GM12878 (cell line): ENCODE data around the gene EFCAB9. TPM values are rescaled to one million over a fixed set of nuclear protein-coding genes. Genes with fewer than 3 reads are reported as not detected.

ENCODE experiments used
- ATAC-seq: fragments of 200-7000 bp; cut with Tn5 transposase; 3 replicates; pipeline ENCODE4 v1.9.1; 2020; ENCODE audit warnings: mild to moderate bottlenecking, moderate library complexity
- BruUV-seq: library from RNA; stranded (reverse); fragments of 400-500 nt; replicated peaks from 2 replicates; lab custom pipeline; 2021; lab: Mats Ljungman, UMichigan
- CTCF ChIA-PET: fragments of 300-600 bp; sonication (Branson Sonifier 250); formaldehyde crosslinking; extraction: SDS; loops from one replicate; lab custom pipeline; 2021; ENCODE audit warnings: inconsistent platforms; lab: Yijun Ruan, JAX
- POLR2A ChIA-PET: fragments of 350-600 bp; formaldehyde crosslinking; extraction: SDS; loops from one replicate; lab custom pipeline; 2021; ENCODE audit warnings: inconsistent platforms; lab: Charles Lee
- RAD21 ChIA-PET: fragments of 300-600 bp; sonication (Branson Sonifier 250); formaldehyde crosslinking; loops from one replicate; lab custom pipeline; 2023; ENCODE audit warnings: antibody characterized with exemption; ENCODE audit not compliant: unreplicated experiment; lab: Charles Lee
- SMC1A ChIA-PET: fragments of 300-600 bp; sonication (Branson Sonifier 250); formaldehyde crosslinking; loops from one replicate; lab custom pipeline; 2023; ENCODE audit not compliant: unreplicated experiment, uncharacterized antibody; lab: Charles Lee
- DNase-seq: peaks from one replicate; pipeline ENCODE4 v3.0.0-alpha.2; 2011; ENCODE audit warnings: low read depth, low spot score
- FAIRE-seq: peaks from 3 replicates; lab custom pipeline; 2011; peaks lifted over from hg19 to GRCh38; lab: Jason Lieb, UNC
- H2AFZ ChIP-seq: 2 replicates; pipeline ENCODE4 v1.6.0; 2011; ENCODE audit warnings: low read depth, low read length, control low read depth; ENCODE audit not compliant: control insufficient read depth
- H3K27ac ChIP-seq: 2 replicates; pipeline ENCODE4 v1.5.1; 2011; ENCODE audit warnings: control low read depth; ENCODE audit not compliant: control insufficient read depth, insufficient read depth
- H3K27me3 ChIP-seq, 2 experiments: replicated peaks in 1 of 2; 2 replicates each; pipeline versions ENCODE4 v1.6.0 to v1.6.1; 2011; ENCODE audit warnings: low read length in 1 of 2; ENCODE audit not compliant: control insufficient read depth in 2 of 2, insufficient read depth in 2 of 2
- H3K36me3 ChIP-seq, 2 experiments: 2 replicates each; pipeline ENCODE4 v1.5.1; 2011; ENCODE audit warnings: low read length in 1 of 2; ENCODE audit not compliant: control insufficient read depth in 2 of 2, insufficient read depth in 2 of 2
- H3K4me1 ChIP-seq: 2 replicates; pipeline ENCODE4 v1.6.1; 2011; ENCODE audit warnings: mild to moderate bottlenecking, low read length, moderate library complexity, mixed read lengths; ENCODE audit not compliant: control insufficient read depth, insufficient read depth
- H3K4me2 ChIP-seq: 2 replicates; pipeline ENCODE4 v1.6.0; 2011; ENCODE audit warnings: control low read depth; ENCODE audit not compliant: control insufficient read depth, insufficient read depth
- H3K4me3 ChIP-seq: fragments of 200-600 bp; sonication (generic); 2 replicates; pipeline ENCODE4 v1.5.1; 2016
- H3K79me2 ChIP-seq: 2 replicates; pipeline ENCODE4 v1.6.0; 2011; ENCODE audit warnings: low read length; ENCODE audit not compliant: control insufficient read depth, insufficient read depth
- H3K9ac ChIP-seq: 2 replicates; pipeline ENCODE4 v1.8.0; 2011; ENCODE audit warnings: low read length, control low read depth, mixed read lengths; ENCODE audit not compliant: control insufficient read depth, insufficient read depth
- H3K9me3 ChIP-seq: replicated peaks from 3 replicates; pipeline ENCODE4 v1.5.1; 2011; ENCODE audit warnings: mild to moderate bottlenecking, low read length; ENCODE audit not compliant: control insufficient read depth, insufficient read depth
- H4K20me1 ChIP-seq: 2 replicates; pipeline ENCODE4 v1.6.0; 2011; ENCODE audit not compliant: control insufficient read depth, insufficient read depth
- CBX5 ChIP-seq: sonication (generic); IDR thresholded peaks from 2 replicates; pipeline ENCODE4 v1.6.1; 2016; ENCODE audit warnings: low read depth, moderate library complexity, mild to moderate bottlenecking, inconsistent platforms
- CHD4 ChIP-seq: fragments of 200-600 bp; sonication (generic); IDR thresholded peaks from 2 replicates; pipeline ENCODE4 v1.6.1; 2016; ENCODE audit warnings: mild to moderate bottlenecking
- FOXM1 ChIP-seq: IDR thresholded peaks from 2 replicates; pipeline ENCODE4 v1.6.1; 2012; ENCODE audit warnings: low read depth, mild to moderate bottlenecking, inconsistent platforms, low read length, moderate library complexity
- HDAC2 ChIP-seq: fragments of 200-600 bp; sonication (generic); IDR thresholded peaks from 2 replicates; pipeline ENCODE4 v1.6.1; 2017
- HDAC6 ChIP-seq: fragments of 200-600 bp; sonication (generic); IDR thresholded peaks from one replicate; pipeline ENCODE4 v1.8.0; 2017; ENCODE audit warnings: antibody characterized with exemption; ENCODE audit not compliant: unreplicated experiment
- IRF4 ChIP-seq: IDR thresholded peaks from 2 replicates; pipeline ENCODE4 v1.6.1; 2011; ENCODE audit warnings: low read depth, low read length
- LARP7 ChIP-seq: fragments of 450-650 bp; IDR thresholded peaks from 2 replicates; pipeline ENCODE4 v1.6.1; 2017; ENCODE audit warnings: mild to moderate bottlenecking
- MYB ChIP-seq: fragments of 150-350 bp; IDR thresholded peaks from 2 replicates; pipeline ENCODE4 v1.6.1; 2014; ENCODE audit warnings: mild to moderate bottlenecking, low read depth, low read length, borderline replicate concordance
- NFIC ChIP-seq: IDR thresholded peaks from 2 replicates; pipeline ENCODE4 v1.6.1; 2012; ENCODE audit warnings: low read depth, mild to moderate bottlenecking, inconsistent platforms, low read length, moderate library complexity
- NRF1 ChIP-seq: conservative IDR thresholded peaks from 2 replicates; pipeline ENCODE4 v1.6.1; 2011; ENCODE audit warnings: mild to moderate bottlenecking, low read depth, low read length, improper control_type of control experiment
- POLR2A ChIP-seq: IDR thresholded peaks from 2 replicates; pipeline ENCODE4 v1.6.1; 2011; ENCODE audit warnings: low read depth, mild to moderate bottlenecking, low read length
- RAD21 ChIP-seq: IDR thresholded peaks from 2 replicates; pipeline ENCODE4 v1.6.1; 2011; ENCODE audit warnings: mild to moderate bottlenecking, low read depth, low read length, moderate library complexity; ENCODE audit not compliant: insufficient read depth
- RBBP5 ChIP-seq: fragments of 200-600 bp; sonication (generic); conservative IDR thresholded peaks from 2 replicates; pipeline ENCODE4 v1.6.1; 2016
- RCOR1 ChIP-seq: conservative IDR thresholded peaks from 2 replicates; pipeline ENCODE4 v1.6.1; 2012; ENCODE audit warnings: low read depth, low read length, improper control_type of control experiment
- REST ChIP-seq: IDR thresholded peaks from 2 replicates; pipeline ENCODE4 v1.6.1; 2012; ENCODE audit warnings: mild to moderate bottlenecking, low read depth, low read length
- RFX5 ChIP-seq: IDR thresholded peaks from 2 replicates; pipeline ENCODE4 v1.6.1; 2011; ENCODE audit warnings: low read depth, low read length, improper control_type of control experiment
- SREBF1 ChIP-seq: IDR thresholded peaks from 2 replicates; pipeline ENCODE4 v1.6.1; 2012; ENCODE audit warnings: mild to moderate bottlenecking, low read length
- SUZ12 ChIP-seq: fragments of 200-600 bp; sonication (generic); IDR thresholded peaks from one replicate; pipeline ENCODE4 v1.6.1; 2018; ENCODE audit warnings: antibody characterized with exemption, mild to moderate bottlenecking; ENCODE audit not compliant: unreplicated experiment
- TAF1 ChIP-seq: IDR thresholded peaks from 2 replicates; pipeline ENCODE4 v1.6.1; 2011; ENCODE audit warnings: mild to moderate bottlenecking, low read depth, low read length, borderline replicate concordance
- ZBTB33 ChIP-seq: fragments of 450-650 bp; IDR thresholded peaks from 2 replicates; pipeline ENCODE4 v1.6.1; 2017; ENCODE audit warnings: mild to moderate bottlenecking
- ZNF24 ChIP-seq: fragments of 450-650 bp; IDR thresholded peaks from 2 replicates; pipeline ENCODE4 v1.6.1; 2017; ENCODE audit warnings: antibody characterized with exemption, mild to moderate bottlenecking
- WGBS: methylation state at CpG from one replicate; pipeline ENCODE4 v1.1.6; 2016; ENCODE audit warnings: low lambda C conversion rate; ENCODE audit not compliant: insufficient replicate concordance, insufficient coverage; ENCODE audit errors: missing lambda C conversion rate; 5-methylcytosine and 5-hydroxymethylcytosine counted together
- in situ Hi-C: fragments of 300-500 bp; cut with MboI; formaldehyde crosslinking; loops from 9 replicates; pipeline ENCODE4 v1.14.3; 2018; ENCODE audit warnings: mixed read lengths
- intact Hi-C: fragments of 100-400 bp; cut with micrococcal nuclease; formaldehyde crosslinking; loops from one replicate; pipeline ENCODE4 v1.14.2; 2022; ENCODE audit not compliant: unreplicated experiment
- polyA plus RNA-seq, 11 experiments: library from polyadenylated mRNA; depleted of rRNA in 4 of 11; unstranded in 6 of 11; stranded (reverse) in 5 of 11; fragments of >200 nt; fragmentation: Nextera tagmentation in 4 of 11; fragmentation: Illumina TruSeq in 1 of 11; extraction: Ambion mirVana in 4 of 11; extraction: Trizol in 1 of 11; gene quantifications; 1 replicate in 1 of 11; 2 replicates in 10 of 11; pipeline versions ENCODE4 v1.2.1 to v1.2.3, GENCODE V29; 2011 to 2016; ENCODE audit warnings: inconsistent platforms in 2 of 11, missing spikeins in 2 of 11, low read depth in 1 of 11
- total RNA-seq, 4 experiments: library from RNA; depleted of rRNA in 3 of 4; stranded (reverse); fragments of >200 nt in 3 of 4; fragmentation: Illumina TruSeq in 1 of 4; extraction: Trizol in 1 of 4; gene quantifications; 2 replicates each; pipeline versions ENCODE4 v1.2.1 to v1.2.3, GENCODE V29; 2013 to 2021

EFCAB9 gene
- total and polyA plus RNA-seq, 10 of the 15 experiments (the other 5 are each of a cell fraction or from before 2014, with no cell fraction given) = 0.73 TPM; not detected in 9

DNA sequence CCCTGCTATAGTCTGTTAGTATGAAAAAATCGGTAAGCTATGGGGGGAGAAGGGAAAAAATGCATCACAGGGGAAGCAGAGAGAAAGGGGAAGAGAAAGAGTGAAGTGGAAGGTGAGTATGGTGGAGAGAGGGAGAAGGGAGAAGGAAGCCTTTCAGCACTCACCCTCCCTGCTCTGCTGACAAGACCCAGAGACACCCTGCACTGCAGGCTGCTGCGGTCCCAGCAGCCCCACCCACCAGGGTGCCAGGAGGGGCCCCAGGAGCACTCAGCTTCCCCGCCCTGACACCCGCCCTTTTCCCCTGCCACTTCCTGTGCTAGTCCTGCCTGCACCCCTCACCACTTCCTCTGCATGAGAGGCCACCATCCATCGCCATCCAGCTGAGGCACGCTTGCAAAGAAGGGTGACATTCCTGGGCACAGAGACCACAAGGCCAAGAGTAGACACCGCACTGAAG is 18.7 kb upstream of the EFCAB9 start (continued):
- TF ChIP-seq ZBTB33 = no peak
- TF ChIP-seq RCOR1 = no peak
- TF ChIP-seq CHD4 = no peak
- TF ChIP-seq SUZ12 = no peak
- peak; percentile 18; the same call in 1 of the 2 replicates for TF ChIP-seq ZNF24
- no peak for TF ChIP-seq RAD21
- TF ChIP-seq TAF1 = peak; percentile 50; the same call in 1 of the 2 replicates

- FAIRE-seq = no peak
- Histone ChIP-seq H3K27ac (no peak overlapping the region), H4K20me1 (peaks cover 11% of the 10 kb centered on the region), H3K9ac (no peak overlapping the region), H3K4me3 (no peak overlapping the region), H3K36me3 (peaks cover 9 to 21% of the 10 kb centered on the region in 2 experiments; a peak in 3 of 4 replicates), H3K27me3 (no peaks in the 10 kb centered on the region), H3K4me1 (peaks cover 72% of the 10 kb centered on the region), H3K4me2 (peak overlapping the region; percentile 42; the same call in 1 of the 2 replicates), H3K9me3 (no peaks in the 10 kb centered on the region; the same call in 2 of the 3 replicates), H2AFZ (no peak overlapping the region), H3K79me2 (peaks cover 92% of the 10 kb centered on the region)
- no peak for DNase-seq
- ChIA-PET POLR2A (interaction anchor here (1.0 to 4.7 kb wide), 2 partner anchors 8 to 26 kb away, joined by 4 to 104 read pairs; partner anchors contain the start of gene STK10), SMC1A (interaction anchor here (5.6 kb wide), 1 partner anchor 9 kb away, joined by 103 read pairs; the partner anchor contains the start of gene STK10), RAD21 (interaction anchor here (5.2 to 9.9 kb wide), 2 partner anchors 9 to 64 kb away, joined by 65 to 158 read pairs; partner anchors contain the start of gene STK10), CTCF (interaction anchor here (6.1 kb wide), 1 partner anchor 9 kb away, joined by 74 read pairs; the partner anchor contains the start of gene STK10)
- BruUV-seq = no TSS peak
- no peak for ATAC-seq
- intact Hi-C loops (no loop called here), in situ Hi-C loops (loop anchor here (5.0 kb wide), 1 partner anchor 65 kb away; no protein-coding TSS in a partner anchor)
- 77% methylated on average over 7 of the region's 7 CpGs for WGBS
- TF ChIP-seq RBBP5 (no peak), MYB (no peak), HDAC2 (no peak), HDAC6 (no peak), RFX5 (no peak), NFIC (no peak), FOXM1 (no peak), IRF4 (no peak), POLR2A (no peak), LARP7 (no peak), REST (no peak), CBX5 (no peak), SREBF1 (no peak), RCOR1 (no peak), NRF1 (no peak)
Measured at GRCh38 chr5:172177176-172177575, 16.8 kb upstream of the EFCAB9 start.
